NCI-H2029 (cell line): ENCODE results near the gene ZNF669.

Experiments used
- DNase-seq: peaks from one replicate; lab custom pipeline; 2025; lab: John Stamatoyannopoulos, UW

Gene ZNF669

GRCh38 chr1:247111259-247111699, 7.1 kb upstream of the ZNF669 start:
- DNase-seq = no peak

GRCh38 chr1:247110627-247111258, 6.6 kb upstream of the ZNF669 start:
- no peak for DNase-seq

- no peak for DNase-seq
These were observed 3.5 kb upstream of the ZNF669 start for GRCh38 chr1:247107694-247108093.

- no peak for DNase-seq
These were observed 1.8 kb upstream of the ZNF669 start for GRCh38 chr1:247105966-247106365.

GRCh38 chr1:247104965-247105364, 809 bp upstream of the ZNF669 start:
- no peak for DNase-seq

- no peak for DNase-seq
These were observed 1.8 kb downstream of the ZNF669 start for GRCh38 chr1:247102381-247102780.

GRCh38 chr1:247100676-247101279, 3.4 kb downstream of the ZNF669 start:
- DNase-seq = no peak

- no peak for DNase-seq
These were observed 7.2 kb downstream of the ZNF669 start for GRCh38 chr1:247096958-247097357.

- DNase-seq = no peak
These were observed 7.6 kb downstream of the ZNF669 start for GRCh38 chr1:247096544-247096943.

- DNase-seq = no peak
These were observed 8.0 kb downstream of the ZNF669 start for GRCh38 chr1:247096112-247096511.

- DNase-seq = no peak
These were observed 13.7 kb downstream of the ZNF669 start for GRCh38 chr1:247090455-247090854.

- no peak for DNase-seq
These were observed 14.4 kb downstream of the ZNF669 start for GRCh38 chr1:247089616-247090375.

GRCh38 chr1:247088967-247089366, 15.2 kb downstream of the ZNF669 start:
- no peak for DNase-seq

GRCh38 chr1:247087256-247087655, 16.9 kb downstream of the ZNF669 start:
- DNase-seq = no peak

GRCh38 chr1:247085310-247085709, 18.8 kb downstream of the ZNF669 start:
- no peak for DNase-seq

- DNase-seq = no peak
These were observed 19.4 kb downstream of the ZNF669 start for GRCh38 chr1:247084771-247085170.

GRCh38 chr1:247079141-247079874, 24.8 kb downstream of the ZNF669 start:
- peak; percentile 3 for DNase-seq

GRCh38 chr1:247078258-247079140, 25.7 kb downstream of the ZNF669 start, which contains the start of gene ZNF670:
TSS of gene ZNF670 (minus strand) at chr1:247078811. CDS start at chr1:247078596, 215 bp downstream.
- peak; percentile 93 for DNase-seq

GRCh38 chr1:247077876-247078257, 26.3 kb downstream of the ZNF669 start:
- no peak for DNase-seq

- no peak for DNase-seq
These were observed 26.9 kb downstream of the ZNF669 start for GRCh38 chr1:247077213-247077612.

- DNase-seq = no peak
These were observed 33.5 kb downstream of the ZNF669 start for GRCh38 chr1:247070645-247071044.
